DMS53 (cell line): ENCODE data around the gene LRP3.
A peak's percentile ranks its signal among the peaks of the same experiment; 100 is the strongest.
"Not testable (repeated sequence)": the region's sequence is repeated elsewhere in the genome, so short reads cannot be mapped to it uniquely, and the experiment has no call there.

Source experiments
- DNase-seq: peaks from one replicate; lab custom pipeline; 2025; lab: John Stamatoyannopoulos, UW

The LRP3 gene

GRCh38 chr19:33202546-33203507, 8.7 kb downstream of the LRP3 start:
- DNase-seq: no peak

DNA sequence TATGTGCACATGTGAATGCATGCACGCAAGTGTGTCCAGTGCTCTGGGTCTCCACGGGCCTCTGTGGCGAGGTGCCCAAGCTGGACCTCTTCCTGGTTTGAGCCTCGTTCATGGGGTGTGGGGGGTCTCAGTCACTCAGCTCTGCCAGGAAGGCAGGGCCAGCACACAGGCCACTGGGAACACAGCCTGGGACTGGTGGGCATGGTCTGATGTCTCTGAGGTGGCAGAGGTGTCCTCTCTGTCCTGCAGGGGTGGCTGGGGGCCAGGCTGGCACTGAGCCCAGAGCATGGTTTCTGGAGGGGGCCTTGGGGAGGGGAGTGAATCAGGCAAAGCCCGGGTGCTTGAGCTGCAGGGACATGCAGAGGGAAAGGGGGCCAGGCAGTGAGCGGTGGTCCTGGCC, 9.4 kb downstream of the LRP3 start:
- no peak for DNase-seq

GRCh38 chr19:33204136-33204973, 10.2 kb downstream of the LRP3 start:
- no peak for DNase-seq

- no peak for DNase-seq
Measured at GRCh38 chr19:33205110-33205509, 11.0 kb downstream of the LRP3 start.

- no peak for DNase-seq
Measured at GRCh38 chr19:33205531-33206260, 11.6 kb downstream of the LRP3 start.

GRCh38 chr19:33206261-33207039, 12.3 kb downstream of the LRP3 start:
- no peak for DNase-seq

- no peak for DNase-seq
Measured at GRCh38 chr19:33207040-33207620, 13.0 kb downstream of the LRP3 start.

GRCh38 chr19:33207903-33208302, 13.8 kb downstream of the LRP3 start:
- no peak for DNase-seq

- DNase-seq: no peak
Measured at GRCh38 chr19:33208371-33208895, 14.3 kb downstream of the LRP3 start.

DNA sequence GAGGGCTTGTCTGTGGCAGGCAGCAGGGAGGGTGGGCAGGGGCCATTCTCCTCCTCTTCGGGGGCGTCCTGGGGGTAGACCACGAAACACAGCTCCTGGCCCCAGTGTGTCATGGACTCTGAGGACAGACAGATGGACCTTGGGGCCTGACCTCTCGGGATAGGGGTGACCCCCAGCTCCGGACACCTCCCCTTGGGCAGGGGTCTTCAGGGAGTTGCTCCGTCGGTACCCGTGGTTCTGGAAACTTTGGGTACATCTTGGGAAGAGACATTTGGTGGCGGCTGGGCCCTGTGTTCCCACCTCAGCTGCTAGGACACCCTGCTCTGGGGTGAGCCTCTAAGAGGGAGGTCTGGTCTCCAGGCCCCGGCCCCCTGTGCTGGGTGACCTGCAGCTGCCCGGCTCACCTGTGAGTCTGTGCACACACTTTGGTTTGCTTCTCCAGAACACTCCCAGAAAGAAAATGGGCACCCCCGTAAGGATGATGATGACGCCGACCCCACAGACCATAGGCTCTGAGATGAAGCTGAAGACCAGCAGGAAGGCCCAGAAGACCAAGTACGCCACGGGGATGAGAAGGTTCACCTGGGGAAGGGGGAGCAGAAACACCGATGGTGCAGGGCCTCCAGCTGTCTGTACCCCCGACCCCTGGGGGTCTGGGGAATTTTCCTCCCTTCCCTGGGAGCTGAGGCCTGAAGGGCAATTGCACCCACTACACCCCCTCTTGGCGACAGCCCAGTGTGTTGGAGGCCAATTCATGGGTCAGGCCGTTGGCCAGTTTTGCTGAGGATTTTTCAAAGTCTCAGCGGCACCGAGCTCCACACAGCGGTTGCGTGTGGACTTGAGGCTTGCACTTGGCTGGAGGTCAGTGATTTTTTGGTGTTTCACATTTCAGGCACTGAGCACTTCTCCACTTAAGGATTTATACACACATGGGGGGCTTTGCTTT, 15.0 kb downstream of the LRP3 start:
- no peak for DNase-seq

DNA sequence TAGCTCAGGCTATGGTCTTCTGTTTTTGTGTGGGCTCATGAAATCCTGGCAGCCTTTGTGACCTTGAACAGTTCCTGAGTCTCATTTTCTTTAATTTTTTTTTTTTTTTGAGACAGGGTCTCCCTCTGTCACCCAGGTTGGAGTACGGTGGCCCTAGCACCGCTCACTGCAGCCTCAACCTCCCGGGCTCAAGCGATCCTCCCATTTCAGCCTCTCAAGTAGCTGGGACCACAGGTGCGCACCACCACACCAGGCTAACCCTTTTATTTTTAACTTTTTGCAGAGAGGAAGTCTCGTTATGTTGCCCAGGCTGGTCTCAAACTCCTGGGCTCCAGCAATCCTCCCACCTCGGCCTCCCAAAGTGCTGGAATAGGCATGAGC, 15.7 kb downstream of the LRP3 start:
- DNase-seq: not testable (repeated sequence)

- DNase-seq: no peak
Measured at GRCh38 chr19:33210266-33210940, 16.3 kb downstream of the LRP3 start.

DNA sequence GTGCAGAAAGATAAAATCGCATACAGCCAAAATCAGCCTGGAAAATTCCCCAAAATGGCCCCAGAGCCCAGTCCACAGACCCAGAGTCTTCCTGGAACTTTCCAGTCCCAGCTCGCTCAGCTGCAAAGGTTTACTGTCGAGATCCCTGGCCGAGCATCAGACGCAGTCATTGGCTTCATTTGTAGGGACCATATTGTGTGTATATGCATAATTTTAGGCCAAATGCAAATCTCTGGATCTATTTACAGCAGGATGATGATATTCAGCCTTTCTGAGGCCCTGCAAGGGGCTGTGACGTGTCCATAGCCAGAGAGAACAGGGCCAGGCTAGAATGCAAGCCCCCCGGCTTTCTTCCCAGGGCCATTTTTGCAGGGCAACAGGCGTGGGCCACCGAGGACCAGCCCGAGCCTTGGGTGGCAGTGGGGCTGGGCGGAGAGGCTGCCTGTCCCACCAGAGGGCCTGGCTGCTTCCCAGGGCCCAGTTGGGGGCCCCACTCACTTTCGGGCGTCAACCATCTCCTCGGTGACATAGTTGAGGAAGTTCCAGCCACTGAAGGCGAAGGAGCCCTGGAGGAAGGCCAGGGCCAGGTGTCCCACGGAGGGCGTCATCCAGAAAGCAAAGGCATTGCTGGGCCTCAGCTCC, 17.8 kb downstream of the LRP3 start:
- DNase-seq: no peak

- no peak for DNase-seq
Measured at GRCh38 chr19:33212436-33213172, 18.5 kb downstream of the LRP3 start.

- DNase-seq: peak; percentile 91
Measured at GRCh38 chr19:33214596-33214995, 20.5 kb downstream of the LRP3 start.

DNA sequence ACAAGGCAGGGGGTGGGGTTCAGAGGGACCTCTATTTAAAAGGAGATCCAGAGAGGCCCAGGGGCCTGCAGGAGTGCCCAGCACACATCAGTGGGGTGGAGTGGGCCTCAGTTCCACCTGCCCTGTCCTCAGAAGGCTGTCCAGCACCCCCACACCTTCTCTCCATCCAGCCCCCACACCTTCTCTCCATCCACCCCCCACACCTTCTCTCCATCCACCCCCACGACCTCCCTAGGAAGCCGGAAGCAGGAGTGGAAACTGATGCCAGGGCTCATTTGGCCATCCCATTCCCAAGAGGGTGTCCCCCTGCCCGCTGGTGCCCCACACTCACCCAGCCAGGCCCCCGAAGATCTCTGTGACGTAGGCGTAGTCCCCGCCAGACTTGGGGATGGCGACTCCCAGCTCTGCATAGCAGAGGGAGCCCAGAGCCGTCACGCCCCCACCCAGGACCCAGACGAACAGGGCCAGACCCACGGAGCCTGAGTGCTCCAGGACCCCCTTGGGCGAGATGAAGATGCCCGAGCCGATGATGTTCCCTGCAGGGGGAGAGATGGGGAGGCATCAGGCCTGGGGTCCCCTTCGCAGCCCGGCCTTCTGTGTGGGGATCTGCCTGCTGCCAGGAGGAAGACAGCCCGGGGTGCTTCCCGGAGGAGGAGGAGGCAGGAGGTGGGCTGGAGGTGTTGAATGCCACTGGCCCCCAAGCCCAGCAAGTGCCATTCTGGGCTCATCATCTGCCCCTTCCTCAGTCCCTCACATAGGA, 21.5 kb downstream of the LRP3 start:
- DNase-seq: no peak

DNA sequence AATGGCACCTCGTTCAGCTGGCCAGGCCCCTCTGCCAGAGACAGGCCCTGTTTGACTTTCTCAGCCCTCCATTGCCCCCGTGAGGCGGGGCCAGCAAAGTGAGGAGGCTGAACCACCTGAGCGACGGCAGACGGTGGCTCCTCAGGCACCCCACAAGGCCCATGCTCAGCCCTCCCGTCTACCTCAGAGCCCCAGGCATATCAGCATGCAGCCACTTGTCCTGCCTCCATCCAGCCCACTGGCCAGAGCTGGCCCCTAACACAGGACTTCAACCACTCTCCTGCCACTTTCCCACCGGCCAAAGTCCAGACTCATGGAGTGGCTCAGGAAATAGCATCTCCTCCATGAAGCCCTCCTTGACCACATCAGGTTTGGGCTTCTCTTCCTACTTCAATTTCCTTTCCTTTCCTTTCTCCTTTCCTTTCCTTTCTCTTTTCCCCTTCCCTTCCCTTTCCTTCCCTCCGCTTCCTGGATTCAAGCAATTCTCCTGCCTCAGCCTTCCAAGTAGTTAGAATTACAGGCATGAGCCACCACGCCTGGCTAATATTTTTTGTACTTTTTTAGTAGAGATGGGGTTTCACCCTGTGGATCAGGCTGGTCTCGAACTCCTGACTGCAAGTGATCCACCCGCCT, 22.2 kb downstream of the LRP3 start:
- DNase-seq: no peak
